Hematopoietic multipotent progenitor cell (in vitro differentiated cells): Measurements from ENCODE around the gene PRELID3B. TPM values are rescaled to one million over a fixed set of nuclear protein-coding genes. Genes with fewer than 3 reads are reported as not detected.
A peak's percentile ranks its signal among the peaks of the same experiment; 100 is the strongest.

Experiments used
- DNase-seq, 3 donors: peaks; one replicate each; pipeline ENCODE4 v3.0.0-alpha.2; 2011 to 2015; ENCODE audit warnings: low read depth in 2 of 3, low spot score in 2 of 3
- total RNA-seq: library from RNA; depleted of rRNA; stranded (reverse); fragments of >200 nt; gene quantifications from one replicate; pipeline ENCODE4 v1.2.3, GENCODE V29; 2012

PRELID3B gene
- total RNA-seq, 1 donor = 21.5 TPM

DNA sequence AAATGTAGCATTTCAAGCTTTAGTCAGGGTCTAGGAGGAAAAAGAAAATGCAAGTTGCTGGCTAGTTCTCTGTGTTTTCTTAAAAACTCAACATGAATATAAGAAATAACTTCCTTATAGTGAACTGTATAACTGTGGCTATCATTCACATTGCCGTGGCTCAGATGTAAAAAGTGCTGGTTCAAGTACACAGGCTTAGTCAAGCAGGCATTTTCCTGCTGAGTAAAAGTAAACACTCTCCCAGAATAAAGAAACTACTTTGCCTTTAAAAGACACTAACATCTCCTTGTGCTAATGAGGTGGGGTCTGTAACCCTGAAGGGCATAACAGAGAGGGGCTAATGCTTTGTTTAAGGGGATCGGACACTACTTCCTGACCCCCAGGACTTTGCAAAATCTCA, 13.8 kb downstream of the PRELID3B start:
- DNase-seq = no peak

- DNase-seq = no peak
Observed at GRCh38 chr20:59027741-59028320, 14.8 kb downstream of the PRELID3B start.

DNA sequence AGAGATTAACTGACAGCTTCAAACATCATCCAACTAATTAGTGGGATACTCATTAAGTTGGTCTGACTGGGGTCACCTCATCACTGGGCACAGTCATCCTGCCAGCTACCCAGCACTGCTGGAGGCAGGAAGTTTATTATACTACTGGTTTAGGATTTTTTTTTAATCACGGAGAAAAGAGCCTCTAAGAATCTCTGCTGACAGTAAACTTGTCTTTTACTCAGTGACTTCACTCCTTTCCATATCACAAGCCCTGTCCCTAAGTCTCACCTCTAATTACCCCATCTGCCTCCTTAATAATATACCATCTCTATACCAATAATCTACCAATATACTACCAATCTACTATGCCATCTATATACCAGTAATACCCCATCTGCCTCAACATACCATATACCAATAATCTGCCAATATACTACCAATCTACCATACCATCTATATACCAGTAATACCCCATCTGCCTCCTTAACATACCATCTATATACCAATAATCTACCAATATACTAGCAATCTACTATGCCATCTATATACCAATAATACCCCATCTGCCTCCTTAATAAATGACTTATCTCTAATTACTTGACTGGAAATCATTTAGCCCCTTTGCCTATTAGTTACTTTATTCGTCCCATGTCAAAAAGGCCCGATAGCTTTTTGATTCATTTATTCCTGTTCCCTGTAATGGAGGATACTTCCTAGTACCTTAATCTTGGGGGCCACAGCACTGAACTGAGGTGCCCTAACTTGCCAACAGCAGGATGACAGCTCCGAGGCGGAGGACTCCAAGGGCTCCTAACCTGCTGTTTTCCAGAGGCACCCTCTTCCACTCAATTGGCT, 15.5 kb downstream of the PRELID3B start:
- DNase-seq = no peak

DNA sequence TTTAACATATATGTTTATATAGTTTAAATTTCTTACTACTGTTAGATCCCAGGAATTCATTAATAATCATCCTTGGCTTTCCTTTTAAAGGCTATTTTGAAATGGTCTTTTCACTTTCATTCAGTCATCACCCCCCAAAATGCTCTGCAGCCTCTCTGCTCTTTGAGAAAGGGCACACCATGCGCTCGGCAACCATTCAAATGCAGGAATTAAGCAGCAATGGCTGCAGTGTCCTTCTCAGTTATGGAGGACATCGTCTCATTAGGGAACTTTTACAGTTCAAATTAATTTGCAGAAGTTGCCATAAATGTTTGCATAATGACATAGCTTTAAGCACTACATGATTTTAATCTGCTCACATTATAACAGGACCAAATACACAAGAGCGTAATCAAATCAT, 17.1 kb downstream of the PRELID3B start:
- DNase-seq = no peak

GRCh38 chr20:59025086-59025485, 17.5 kb downstream of the PRELID3B start:
- no peak for DNase-seq

- no peak for DNase-seq
Observed at GRCh38 chr20:59024111-59024530, 18.5 kb downstream of the PRELID3B start.

- no peak for DNase-seq
Observed at GRCh38 chr20:59023616-59024015, 19.0 kb downstream of the PRELID3B start.

- no peak for DNase-seq
Observed at GRCh38 chr20:59022754-59023153, 19.8 kb downstream of the PRELID3B start.

DNA sequence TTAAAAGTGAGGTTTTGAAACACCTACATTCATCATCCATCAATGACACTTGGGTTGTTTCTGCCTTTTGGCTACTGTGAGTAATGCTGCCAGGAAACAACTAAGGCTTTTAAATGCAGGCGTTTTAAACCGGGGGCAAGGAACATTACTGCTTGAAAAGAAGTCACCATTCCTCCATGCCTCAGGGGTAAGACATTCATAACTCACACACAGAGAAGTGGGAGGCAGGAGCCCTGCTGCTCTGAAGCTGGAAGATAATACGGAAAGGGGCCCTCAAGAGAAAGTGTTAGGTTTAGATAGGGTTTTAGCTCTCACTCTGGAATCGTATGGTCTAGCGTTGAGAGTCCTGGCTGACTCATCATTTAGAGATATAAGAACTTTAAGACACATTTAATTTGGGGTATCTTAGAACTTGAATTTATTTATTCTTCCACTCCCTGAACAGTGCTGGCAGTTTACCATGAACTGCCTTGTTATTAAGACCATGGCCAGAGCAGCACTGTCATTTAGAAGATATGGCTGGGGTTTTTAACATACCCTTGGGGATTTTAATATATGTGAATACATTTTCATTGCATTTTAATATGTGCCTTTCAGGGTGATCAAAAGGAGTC, 21.5 kb downstream of the PRELID3B start:
- peak in 1 of 3 donors; percentile 47 for DNase-seq

- DNase-seq = no peak
Observed at GRCh38 chr20:59019217-59019616, 23.4 kb downstream of the PRELID3B start, which contains the start of gene TUBB1. TSS of gene TUBB1 (plus strand) at chr20:59019429. CDS start at chr20:59019523, 94 bp downstream.

GRCh38 chr20:59018817-59019216, 23.8 kb downstream of the PRELID3B start:
- no peak for DNase-seq

DNA sequence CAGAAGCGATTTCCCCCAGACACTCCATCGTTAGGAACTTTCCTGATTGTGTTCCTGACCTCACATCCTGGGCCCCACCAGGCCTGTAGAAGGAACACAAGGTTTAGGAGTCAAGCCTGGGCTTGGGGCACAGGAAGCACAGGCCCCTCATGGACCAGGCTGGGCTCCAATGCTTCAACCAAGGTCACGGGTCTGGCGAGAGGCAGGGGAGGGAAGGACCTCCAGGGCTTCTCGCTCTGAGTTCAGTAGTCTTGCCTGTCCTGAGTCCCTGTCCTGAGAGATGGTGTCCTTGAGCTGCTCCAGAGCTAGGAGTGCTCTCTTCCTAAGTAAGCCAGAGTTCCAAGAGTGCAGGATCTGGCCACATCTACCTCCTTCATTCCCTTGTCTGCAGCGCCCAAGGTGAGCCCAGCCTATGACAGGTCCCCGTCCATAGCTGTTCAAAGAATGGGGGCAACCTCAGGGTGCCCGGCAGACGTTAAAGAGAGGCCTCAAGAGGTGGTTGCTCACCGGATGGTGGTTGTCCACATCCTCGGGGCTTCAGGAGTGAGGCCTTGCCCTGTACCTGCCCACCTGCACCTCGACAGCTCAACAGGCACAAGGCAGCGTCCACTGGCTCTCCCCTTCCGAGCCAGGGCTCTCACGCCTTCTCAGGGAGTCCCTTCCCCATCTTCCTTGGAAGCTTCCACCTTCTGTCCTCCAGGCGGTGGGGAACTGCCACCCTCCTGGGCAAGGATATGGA, 24.9 kb downstream of the PRELID3B start:
- DNase-seq = no peak

DNA sequence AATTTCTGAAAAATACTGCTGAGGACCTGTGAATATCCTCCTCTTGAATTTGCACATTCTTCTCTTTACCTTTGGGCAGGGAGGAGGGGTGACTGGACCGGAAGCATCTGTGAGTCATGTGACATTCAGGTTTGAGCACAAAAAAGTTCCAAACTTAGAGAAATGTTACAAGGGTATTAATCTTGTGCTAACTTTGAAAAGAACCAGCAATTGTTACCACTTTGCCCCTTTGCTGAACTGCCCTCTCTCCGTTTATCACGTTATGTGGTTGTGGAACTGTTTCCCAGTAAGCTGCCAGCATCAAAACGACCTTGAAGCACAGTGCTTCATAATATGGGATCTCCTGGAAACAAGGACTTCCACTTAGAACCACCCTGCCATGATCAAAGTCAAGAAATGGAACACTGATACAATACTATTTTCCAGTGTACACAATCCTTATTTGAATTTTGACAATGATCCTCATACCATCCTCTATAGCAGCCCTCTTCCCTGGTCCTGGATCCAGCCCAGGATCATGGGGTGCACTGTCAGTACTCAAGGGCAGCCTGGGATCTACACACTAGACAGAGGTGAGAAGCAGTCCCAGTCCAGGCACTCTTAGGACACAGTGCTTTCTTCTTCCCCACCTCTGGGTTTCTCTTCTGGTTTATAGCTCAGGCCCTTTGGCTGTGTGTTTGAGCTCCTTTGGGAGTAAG, 25.6 kb downstream of the PRELID3B start:
- peak in 2 of 3 donors; percentile 66 to 83 for DNase-seq

- DNase-seq = no peak
Observed at GRCh38 chr20:59015812-59016711, 26.5 kb downstream of the PRELID3B start.

DNA sequence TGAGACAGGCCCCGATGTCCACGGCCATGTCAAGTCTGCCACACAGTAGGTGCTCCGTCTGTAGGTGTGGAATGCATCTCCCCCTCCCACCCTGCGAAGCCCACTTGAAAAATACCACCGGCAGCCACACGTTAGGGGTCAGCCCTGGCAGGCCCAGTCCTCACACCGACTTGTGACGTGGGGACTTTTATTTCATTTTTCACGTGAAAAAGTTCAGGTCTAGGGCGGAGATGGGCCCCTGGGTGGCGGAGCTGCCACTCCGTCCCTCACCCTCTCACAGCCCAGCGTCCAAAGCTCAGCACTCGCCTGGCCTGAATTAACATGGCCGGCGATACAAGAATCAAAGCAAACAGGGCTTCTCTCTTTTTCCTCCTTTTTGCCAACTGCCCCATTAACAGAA, 27.2 kb downstream of the PRELID3B start:
- no peak for DNase-seq

DNA sequence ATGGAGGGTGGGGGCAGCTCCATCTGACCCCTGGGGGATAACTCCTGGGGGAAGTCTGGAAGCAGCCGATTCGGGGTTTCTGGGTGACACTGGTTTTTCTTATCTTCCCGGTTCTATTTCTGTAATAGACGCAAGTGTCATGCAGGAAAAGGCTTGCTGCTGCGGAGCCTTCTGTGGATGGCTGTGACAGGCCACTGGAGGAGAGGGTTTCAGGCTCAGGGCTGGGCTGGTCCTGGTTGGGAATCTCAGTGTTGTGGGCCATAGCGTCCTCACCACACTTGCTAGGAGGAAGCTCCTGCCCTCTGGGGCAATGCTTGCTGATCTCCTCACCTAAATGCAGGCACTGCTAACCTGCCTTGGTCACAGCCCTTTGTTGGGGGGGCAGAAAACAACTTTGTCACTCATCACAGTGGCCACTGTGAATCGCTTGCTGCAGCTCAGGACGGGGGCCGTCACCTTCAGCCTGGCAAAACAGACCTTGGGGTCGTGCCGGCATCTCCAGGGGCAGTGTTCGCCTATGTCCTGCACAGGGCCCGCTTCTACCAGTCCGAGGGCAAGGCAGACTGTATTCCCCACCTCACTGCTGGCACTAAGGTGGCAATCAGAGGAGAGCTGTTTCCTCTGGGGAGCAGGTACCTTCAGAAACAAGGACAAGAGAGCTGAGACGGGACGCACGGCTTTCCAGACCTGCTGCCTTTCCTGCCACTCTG, 27.8 kb downstream of the PRELID3B start:
- no peak for DNase-seq

GRCh38 chr20:59013959-59014608, 28.5 kb downstream of the PRELID3B start:
- peak in 1 of 3 donors; percentile 53 for DNase-seq
